K562 (cell line): Measurements from ENCODE around the gene ACSL5. TPM values are rescaled to one million over a fixed set of nuclear protein-coding genes. Genes with fewer than 3 reads are reported as not detected.

Experiments
- BACH1 ChIP-seq: fragments of 200-800 bp; sonication (Bioruptor generic); IDR thresholded peaks from 2 replicates; pipeline ENCODE4 v1.6.1; 2016; ENCODE audit warnings: missing genetic modification characterization, missing compliant biosample characterization
- CXXC5 ChIP-seq: fragments of 250-450 bp; sonication (Bioruptor Pico); IDR thresholded peaks from 2 replicates; pipeline ENCODE4 v1.8.0; 2022; ENCODE audit warnings: inconsistent platforms, mild to moderate bottlenecking, moderate library complexity
- DDX20 ChIP-seq: fragments of 450-650 bp; IDR thresholded peaks from 2 replicates; pipeline ENCODE4 v1.6.1; 2016; ENCODE audit warnings: missing genetic modification characterization, low read depth, mild to moderate bottlenecking, missing compliant biosample characterization, moderate library complexity
- ELK3 ChIP-seq: fragments of 450-650 bp; formaldehyde crosslinking; IDR thresholded peaks from 2 replicates; pipeline ENCODE4 v1.4.0; 2020; ENCODE audit warnings: mild to moderate bottlenecking
- EP300 ChIP-seq: IDR thresholded peaks from 2 replicates; pipeline ENCODE4 v1.6.1; 2012; ENCODE audit warnings: low read length, improper control_type of control experiment
- ETV1 ChIP-seq: fragments of 450-650 bp; conservative IDR thresholded peaks from 2 replicates; pipeline ENCODE4 v1.6.1; 2016; ENCODE audit warnings: missing genetic modification characterization, control low read depth, low read depth, missing compliant biosample characterization
- FOXM1 ChIP-seq, 2 experiments: fragments of 450-650 bp in 1 of 2; sonication (generic) in 1 of 2; formaldehyde crosslinking in 1 of 2; IDR thresholded peaks; 2 replicates each; pipeline versions ENCODE4 v1.6.1 to v1.9.0; 2017 to 2022; ENCODE audit warnings: low read depth in 2 of 2, mild to moderate bottlenecking in 2 of 2, missing genetic modification reagents in 1 of 2, moderate library complexity in 1 of 2
- GABPA ChIP-seq: fragments of 200-800 bp; sonication (Bioruptor generic); conservative IDR thresholded peaks from 2 replicates; pipeline ENCODE4 v1.6.1; 2016; ENCODE audit warnings: low read depth, missing genetic modification characterization, missing compliant biosample characterization
- GTF2F1 ChIP-seq: IDR thresholded peaks from 2 replicates; pipeline ENCODE4 v1.6.1; 2011; ENCODE audit warnings: low read depth, low read length, improper control_type of control experiment
- HMGN3 ChIP-seq: IDR thresholded peaks from 2 replicates; pipeline ENCODE4 v1.6.1; 2011; ENCODE audit warnings: borderline replicate concordance, low read depth, mild to moderate bottlenecking, mixed read lengths, low read length; ENCODE audit not compliant: insufficient read length; ENCODE audit errors: extremely low read depth
- JUND ChIP-seq, 2 experiments: IDR thresholded peaks; 2 replicates in 1 of 2; 3 replicates in 1 of 2; pipeline ENCODE4 v1.6.1; 2011; ENCODE audit warnings: borderline replicate concordance in 2 of 2, low read depth in 2 of 2, low read length in 2 of 2, improper control_type of control experiment in 1 of 2, missing biosample characterization in 1 of 2, missing genetic modification characterization in 1 of 2, missing genetic modification reagents in 1 of 2
- LARP7 ChIP-seq: fragments of 450-650 bp; IDR thresholded peaks from 2 replicates; pipeline ENCODE4 v1.6.1; 2016
- SOX6 ChIP-seq: fragments of 450-650 bp; IDR thresholded peaks from 2 replicates; pipeline ENCODE4 v1.6.1; 2014; ENCODE audit warnings: mild to moderate bottlenecking
- SREBF2 ChIP-seq: sonication (generic); formaldehyde crosslinking; IDR thresholded peaks from 2 replicates; pipeline ENCODE4 v1.4.0; 2020; ENCODE audit warnings: mild to moderate bottlenecking, missing genetic modification reagents
- SRSF7 ChIP-seq: fragments of 200-400 bp; formaldehyde crosslinking; optimal IDR thresholded peaks from 2 replicates; pipeline ENCODE3; 2017; ENCODE audit warnings: mild to moderate bottlenecking, low read depth, low read length
- TRIM24 ChIP-seq, 2 experiments: fragments of 450-650 bp; IDR thresholded peaks; 2 replicates each; pipeline ENCODE4 v1.6.1; 2016
- ZFP91 ChIP-seq: sonication (generic); formaldehyde crosslinking; IDR thresholded peaks from 2 replicates; pipeline ENCODE4 v1.8.0; 2022; ENCODE audit warnings: mild to moderate bottlenecking, missing genetic modification reagents
- ZNF175 ChIP-seq: fragments of 200-800 bp; sonication (Bioruptor generic); IDR thresholded peaks from 2 replicates; pipeline ENCODE4 v1.6.1; 2016; ENCODE audit warnings: low read depth, mild to moderate bottlenecking, missing genetic modification characterization, missing compliant biosample characterization
- ZNF592 ChIP-seq: fragments of 450-650 bp; IDR thresholded peaks from 2 replicates; pipeline ENCODE4 v1.6.1; 2017; ENCODE audit warnings: antibody characterized with exemption, mild to moderate bottlenecking
- polyA plus RNA-seq, 8 experiments: library from polyadenylated mRNA; depleted of rRNA in 4 of 8; stranded (reverse) in 5 of 8; unstranded in 3 of 8; fragments of >200 nt; fragmentation: Nextera tagmentation in 2 of 8; fragmentation: Illumina TruSeq in 1 of 8; extraction: Ambion mirVana in 2 of 8; extraction: Trizol in 1 of 8; gene quantifications; 2 replicates each; pipeline versions ENCODE4 v1.2.1 to v1.2.3, GENCODE V29; 2011 to 2014; ENCODE audit warnings: inconsistent platforms in 1 of 8, missing spikeins in 1 of 8
- total RNA-seq, 7 experiments: library from RNA; depleted of rRNA in 6 of 7; stranded (reverse); fragments of >200 nt in 6 of 7; fragmentation: Illumina TruSeq in 2 of 7; extraction: Trizol in 2 of 7; gene quantifications; 2 replicates each; pipeline versions ENCODE4 v1.2.1 to v1.2.3, GENCODE V29; 2011 to 2021; ENCODE audit warnings: low replicate concordance in 1 of 7

The ACSL5 gene
- total and polyA plus RNA-seq, 9 of the 15 experiments (the other 6 are each of a cell fraction or from before 2014, with no cell fraction given): 0.19 to 1.4 (median 0.55) TPM

GRCh38 chr10:112461029-112461887 is 87.3 kb downstream of the ACSL5 start (continued):
- TF ChIP-seq ELK3: no peak
- peak; percentile 71 to 81; a peak in 2 of 4 replicates for TF ChIP-seq TRIM24 (IDR thresholded peaks at IDR 0.05)
- no peak for TF ChIP-seq ZNF175
- peak; percentile 43; the same call in 1 of the 2 replicates for TF ChIP-seq JUND (IDR thresholded peaks at IDR 0.05; ENCODE audit: borderline replicate concordance, low read depth, low read length)
- no peak for TF ChIP-seq JUND (tag; IDR thresholded peaks at IDR 0.05; ENCODE audit: borderline replicate concordance, low read depth, low read length)
- no peak for TF ChIP-seq SREBF2
- no peak for TF ChIP-seq FOXM1 (IDR thresholded peaks at IDR 0.05; ENCODE audit: low read depth)
- no peak for TF ChIP-seq FOXM1 (CRISPR knock-in tag; IDR thresholded peaks at IDR 0.05; ENCODE audit: low read depth)
- peak; percentile 41; the same call in 1 of the 2 replicates for TF ChIP-seq ZNF592
- peak; percentile 47 for TF ChIP-seq ETV1 (tag)
- peak; percentile 50 for TF ChIP-seq CXXC5 (CRISPR knock-in tag)
- TF ChIP-seq DDX20: peak; percentile 63; the same call in 1 of the 2 replicates
- TF ChIP-seq EP300: peak; percentile 52
- TF ChIP-seq GABPA (tag): no peak
- TF ChIP-seq SRSF7: no peak
- no peak for TF ChIP-seq ZFP91 (CRISPR knock-in tag)
- no peak for TF ChIP-seq LARP7
- no peak for TF ChIP-seq HMGN3
- TF ChIP-seq GTF2F1: no peak
- 0 out of 2 replicates have a peak, but pooled peaks have one; percentile 37 for TF ChIP-seq BACH1 (tag)
- peak; percentile 100 for TF ChIP-seq SOX6
